ENCODE measurements around the gene DPH5.

DNA sequence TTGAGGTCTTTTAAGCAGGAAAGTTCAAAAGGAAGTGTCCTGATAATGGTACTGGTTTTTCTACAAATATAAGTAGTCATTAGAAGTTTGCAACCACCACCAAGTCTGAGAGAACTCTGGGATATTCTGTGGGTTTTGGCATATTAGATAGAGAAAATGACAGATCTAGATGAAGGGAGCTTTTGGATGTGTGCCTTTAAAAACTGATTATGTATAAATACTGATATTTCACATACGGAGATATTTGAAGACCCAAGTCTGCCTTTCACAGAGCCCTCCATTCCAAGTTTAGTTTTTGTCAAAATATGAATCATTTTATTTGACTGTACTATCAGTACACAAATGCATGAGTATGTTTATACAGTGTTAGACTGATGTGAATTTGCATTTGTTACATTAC lies 48.6 kb downstream of the DPH5 start:
- no peak for TF ChIP-seq SUZ12 (IDR thresholded peaks at IDR 0.05; ENCODE audit: extremely low read depth, insufficient read depth, insufficient read length)
- TF ChIP-seq ZNF274 (IDR thresholded peaks at IDR 0.05; ENCODE audit: low read depth, low read length): no peak

All from NT2/D1 (cell line).